ENCODE data around the gene ATP6V1G2.
A peak's percentile ranks its signal among the peaks of the same experiment; 100 is the strongest.

Gene ATP6V1G2

DNA sequence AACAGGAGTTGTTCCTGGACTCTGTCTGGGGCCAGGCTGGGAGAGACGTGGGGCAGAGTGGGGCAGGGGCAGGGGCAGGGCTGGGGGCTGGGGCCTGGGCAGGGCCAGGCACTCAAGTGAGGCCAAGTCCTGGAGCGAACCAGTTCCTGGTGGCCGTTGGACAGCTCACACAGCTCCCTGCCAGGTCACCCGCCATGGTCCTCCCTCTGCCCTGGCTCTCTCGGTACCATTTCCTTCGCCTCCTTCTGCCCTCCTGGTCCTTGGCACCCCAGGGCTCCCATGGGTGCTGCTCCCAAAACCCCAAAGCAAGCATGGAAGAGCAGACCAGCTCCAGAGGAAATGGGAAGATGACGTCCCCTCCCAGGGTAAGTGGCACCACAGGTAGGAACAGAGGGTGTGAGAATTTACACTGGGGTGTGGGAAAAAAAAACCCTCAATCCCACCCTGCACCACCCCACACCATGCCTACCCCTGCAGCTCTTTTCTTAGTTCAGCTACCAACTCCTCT lies 17.5 kb downstream of the ATP6V1G2 start, which contains the start of gene MCCD1:
Gene MCCD1 (plus strand): TSS at position 142 of the 508 bp plus-strand sequence. CDS start 53 bp downstream, at position 195.
- Histone ChIP-seq H4K20me1 (ENCODE audit: insufficient read depth, low read length) (peaks cover 47% of the 10 kb centered on the region), H3K4me2 (ENCODE audit: insufficient read depth, low read length) (no peak within 1 kb of the TSS), H3K79me2 (ENCODE audit: insufficient read depth, low read length) (peaks cover 6% of the 10 kb centered on the region; the same call in 1 of the 2 replicates), H3K27ac (ENCODE audit: low read length) (no peak within 1 kb of the TSS), H3K36me3 (ENCODE audit: insufficient read depth, low read length) (peaks cover 44% of the 10 kb centered on the region), H2AFZ (ENCODE audit: low read depth, low read length) (no peak within 1 kb of the TSS), H3K9me3 (ENCODE audit: insufficient read depth, low read length, severe bottlenecking) (no peaks in the 10 kb centered on the region), H3K4me1 (ENCODE audit: insufficient read depth, low read length) (no peaks in the 10 kb centered on the region), H3K9ac (ENCODE audit: low read depth, low read length) (no peak within 1 kb of the TSS), H3K4me3 (ENCODE audit: low read depth in 1 of 2, low read length in 2 of 2) (no peak within 1 kb of the TSS), H3K27me3 (ENCODE audit: insufficient read depth, low read length, poor library complexity) (no peaks in the 10 kb centered on the region)
- TF ChIP-seq, protein P1, sequence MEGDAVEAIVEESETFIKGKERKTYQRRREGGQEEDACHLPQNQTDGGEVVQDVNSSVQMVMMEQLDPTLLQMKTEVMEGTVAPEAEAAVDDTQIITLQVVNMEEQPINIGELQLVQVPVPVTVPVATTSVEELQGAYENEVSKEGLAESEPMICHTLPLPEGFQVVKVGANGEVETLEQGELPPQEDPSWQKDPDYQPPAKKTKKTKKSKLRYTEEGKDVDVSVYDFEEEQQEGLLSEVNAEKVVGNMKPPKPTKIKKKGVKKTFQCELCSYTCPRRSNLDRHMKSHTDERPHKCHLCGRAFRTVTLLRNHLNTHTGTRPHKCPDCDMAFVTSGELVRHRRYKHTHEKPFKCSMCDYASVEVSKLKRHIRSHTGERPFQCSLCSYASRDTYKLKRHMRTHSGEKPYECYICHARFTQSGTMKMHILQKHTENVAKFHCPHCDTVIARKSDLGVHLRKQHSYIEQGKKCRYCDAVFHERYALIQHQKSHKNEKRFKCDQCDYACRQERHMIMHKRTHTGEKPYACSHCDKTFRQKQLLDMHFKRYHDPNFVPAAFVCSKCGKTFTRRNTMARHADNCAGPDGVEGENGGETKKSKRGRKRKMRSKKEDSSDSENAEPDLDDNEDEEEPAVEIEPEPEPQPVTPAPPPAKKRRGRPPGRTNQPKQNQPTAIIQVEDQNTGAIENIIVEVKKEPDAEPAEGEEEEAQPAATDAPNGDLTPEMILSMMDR (IDR thresholded peaks at IDR 0.05; ENCODE audit: borderline replicate concordance, extremely low read depth, low read length, poor library complexity, severe bottlenecking) = no peak
- TF ChIP-seq EZH2 (IDR thresholded peaks at IDR 0.05; ENCODE audit: borderline replicate concordance, low read depth, low read length, severe bottlenecking) = no peak
- ATAC-seq (ENCODE audit: insufficient read depth, low read depth) (peak; percentile 27), DNase-seq (no peak)

- Histone ChIP-seq H4K20me1 (ENCODE audit: insufficient read depth, low read length) (peaks cover 42% of the 10 kb centered on the region), H3K9ac (ENCODE audit: low read depth, low read length) (no peak overlapping the region), H3K27me3 (ENCODE audit: insufficient read depth, low read length, poor library complexity) (no peaks in the 10 kb centered on the region), H3K9me3 (ENCODE audit: insufficient read depth, low read length, severe bottlenecking) (no peaks in the 10 kb centered on the region), H3K4me1 (ENCODE audit: insufficient read depth, low read length) (no peaks in the 10 kb centered on the region), H3K4me2 (ENCODE audit: insufficient read depth, low read length) (no peak overlapping the region), H3K36me3 (ENCODE audit: insufficient read depth, low read length) (peaks cover 39% of the 10 kb centered on the region), H3K27ac (ENCODE audit: low read length) (no peak overlapping the region), H3K79me2 (ENCODE audit: insufficient read depth, low read length) (peaks cover 3% of the 10 kb centered on the region; the same call in 1 of the 2 replicates), H2AFZ (ENCODE audit: low read depth, low read length) (no peak overlapping the region), H3K4me3 (ENCODE audit: low read depth in 1 of 2, low read length in 2 of 2) (no peak overlapping the region)
- DNase-seq (no peak), ATAC-seq (ENCODE audit: insufficient read depth, low read depth) (peak; percentile 20)
- TF ChIP-seq EZH2 (IDR thresholded peaks at IDR 0.05; ENCODE audit: borderline replicate concordance, low read depth, low read length, severe bottlenecking) = no peak
- TF ChIP-seq, protein P1 (IDR thresholded peaks at IDR 0.05; ENCODE audit: borderline replicate concordance, extremely low read depth, low read length, poor library complexity, severe bottlenecking) = peak; percentile 4
Observed at GRCh38 chr6:31528307-31528777, 18.1 kb downstream of the ATP6V1G2 start.

DNA sequence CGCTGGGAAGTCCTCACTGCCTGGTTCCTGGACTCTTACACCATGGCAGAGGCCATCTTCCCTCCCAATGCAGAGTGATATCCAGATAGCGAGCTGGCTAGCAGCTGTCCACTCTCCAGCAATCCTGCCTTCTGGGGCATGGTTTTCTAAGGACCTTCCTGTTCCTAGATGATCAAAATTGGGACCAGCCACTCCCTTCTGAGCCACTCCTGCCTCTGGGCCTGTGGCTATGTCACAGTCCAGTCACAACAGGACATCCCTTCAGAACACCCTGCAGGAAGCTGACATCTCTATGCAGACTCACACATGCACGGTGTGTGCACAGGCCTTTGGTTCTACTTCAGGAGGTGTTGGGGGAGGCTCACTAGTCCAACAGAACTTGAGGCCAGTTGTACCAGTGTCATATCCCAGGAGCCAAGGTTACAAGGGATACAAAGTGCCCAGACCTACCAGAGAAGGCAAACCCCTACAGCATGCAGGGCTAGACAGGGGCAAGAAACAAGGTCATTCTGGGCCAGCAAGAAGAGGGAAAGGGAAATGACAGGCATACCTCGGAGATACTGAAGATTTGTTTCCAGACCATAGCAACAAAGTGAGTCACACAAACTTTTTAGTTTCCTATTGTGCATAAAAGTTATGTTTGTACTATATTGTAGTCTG lies 20.3 kb downstream of the ATP6V1G2 start:
- no peak overlapping the region for H2AFZ ChIP-seq (ENCODE audit: low read depth, low read length)
- peaks cover 22% of the 10 kb centered on the region; the same call in 1 of the 2 replicates for H4K20me1 ChIP-seq (ENCODE audit: insufficient read depth, low read length)
- H3K9me3 ChIP-seq (ENCODE audit: insufficient read depth, low read length, severe bottlenecking) = no peaks in the 10 kb centered on the region
- H3K4me1 ChIP-seq (ENCODE audit: insufficient read depth, low read length) = no peaks in the 10 kb centered on the region
- H3K27me3 ChIP-seq (ENCODE audit: insufficient read depth, low read length, poor library complexity) = peaks cover 5% of the 10 kb centered on the region
- H3K79me2 ChIP-seq (ENCODE audit: insufficient read depth, low read length) = no peaks in the 10 kb centered on the region
- H3K4me2 ChIP-seq (ENCODE audit: insufficient read depth, low read length) = no peak overlapping the region
- DNase-seq (no peak), ATAC-seq (ENCODE audit: insufficient read depth, low read depth) (no peak)
- H3K27ac ChIP-seq (ENCODE audit: low read length) = no peak overlapping the region
- no peak overlapping the region for H3K9ac ChIP-seq (ENCODE audit: low read depth, low read length)
- H3K4me3 ChIP-seq (ENCODE audit: low read depth in 1 of 2, low read length in 2 of 2) = no peak overlapping the region
- H3K36me3 ChIP-seq (ENCODE audit: insufficient read depth, low read length) = peaks cover 16% of the 10 kb centered on the region
- no peak for TF ChIP-seq EZH2 (IDR thresholded peaks at IDR 0.05; ENCODE audit: borderline replicate concordance, low read depth, low read length, severe bottlenecking)
- TF ChIP-seq, protein P1 (IDR thresholded peaks at IDR 0.05; ENCODE audit: borderline replicate concordance, extremely low read depth, low read length, poor library complexity, severe bottlenecking) = no peak

All from DND-41 (cell line).